Measurements from ENCODE around the gene PIK3C2A. TPM values are rescaled to one million over a fixed set of nuclear protein-coding genes. Genes with fewer than 3 reads are reported as not detected.

Gene PIK3C2A
- total RNA-seq, 1 donor from 2014 or later, result 19.3 TPM

DNA sequence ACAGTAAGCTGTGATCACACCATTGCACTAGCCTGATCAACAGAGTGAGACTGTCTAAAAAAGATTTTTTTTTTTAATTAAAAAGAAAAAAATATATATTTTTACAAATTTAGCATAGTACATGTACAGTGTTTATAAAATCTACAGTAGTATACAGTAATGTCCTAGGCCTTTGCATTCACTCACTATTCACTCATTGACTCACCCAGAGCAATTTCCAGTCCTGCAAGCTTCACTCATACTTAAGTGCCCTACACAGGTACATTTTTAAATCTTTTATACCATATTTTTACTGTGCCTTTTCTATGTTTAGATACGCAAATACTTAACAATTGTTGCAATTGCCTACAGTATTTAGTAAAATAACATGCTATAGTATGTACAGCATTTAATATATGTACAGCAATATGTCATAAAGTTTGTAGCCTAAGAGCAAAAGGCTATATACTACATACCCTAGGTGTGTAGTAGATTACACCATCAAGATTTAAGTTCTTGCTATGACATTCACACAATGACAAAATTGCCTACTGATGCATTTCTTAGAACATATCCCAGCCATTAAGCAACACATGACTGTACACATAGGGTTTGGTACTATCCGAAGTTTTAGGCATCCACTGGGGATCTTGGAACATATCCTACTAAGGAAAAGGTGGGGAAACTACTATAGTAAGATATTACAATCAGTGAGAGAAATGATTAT lies 22.8 kb downstream of the PIK3C2A start:
- Histone ChIP-seq H3K4me1 (ENCODE audit: control insufficient read depth in 3 of 3, insufficient read depth in 3 of 3, low read length in 3 of 3) (peaks cover 0 to 6% (median 0%) of the 10 kb centered on the region in 3 donors), H3K27ac (ENCODE audit: low read depth, low read length) (no peak overlapping the region), H3K9ac (ENCODE audit: low read depth in 1 of 3, low read length in 3 of 3) (no peak overlapping the region), H3K9me3 (ENCODE audit: control insufficient read depth in 3 of 3, low read length in 3 of 3) (no peaks in the 10 kb centered on the region), H3K27me3 (ENCODE audit: control insufficient read depth in 3 of 3, insufficient read depth in 3 of 3, low read length in 3 of 3) (no peaks in the 10 kb centered on the region), H3K36me3 (ENCODE audit: control insufficient read depth in 3 of 3, insufficient read depth in 3 of 3, low read length in 3 of 3) (no peaks in the 10 kb centered on the region), H3K4me3 (ENCODE audit: low read length in 3 of 3) (no peak overlapping the region)

GRCh38 chr11:17183836-17184235 lies 23.9 kb downstream of the PIK3C2A start:
- Histone ChIP-seq H3K4me3 (ENCODE audit: low read length in 3 of 3) (no peak overlapping the region), H3K27me3 (ENCODE audit: control insufficient read depth in 3 of 3, insufficient read depth in 3 of 3, low read length in 3 of 3) (no peaks in the 10 kb centered on the region), H3K27ac (ENCODE audit: low read depth, low read length) (no peak overlapping the region), H3K4me1 (ENCODE audit: control insufficient read depth in 3 of 3, insufficient read depth in 3 of 3, low read length in 3 of 3) (peaks cover 0 to 5% (median 0%) of the 10 kb centered on the region in 3 donors), H3K9ac (ENCODE audit: low read depth in 1 of 3, low read length in 3 of 3) (no peak overlapping the region), H3K9me3 (ENCODE audit: control insufficient read depth in 3 of 3, low read length in 3 of 3) (no peaks in the 10 kb centered on the region), H3K36me3 (ENCODE audit: control insufficient read depth in 3 of 3, insufficient read depth in 3 of 3, low read length in 3 of 3) (no peaks in the 10 kb centered on the region)

DNA sequence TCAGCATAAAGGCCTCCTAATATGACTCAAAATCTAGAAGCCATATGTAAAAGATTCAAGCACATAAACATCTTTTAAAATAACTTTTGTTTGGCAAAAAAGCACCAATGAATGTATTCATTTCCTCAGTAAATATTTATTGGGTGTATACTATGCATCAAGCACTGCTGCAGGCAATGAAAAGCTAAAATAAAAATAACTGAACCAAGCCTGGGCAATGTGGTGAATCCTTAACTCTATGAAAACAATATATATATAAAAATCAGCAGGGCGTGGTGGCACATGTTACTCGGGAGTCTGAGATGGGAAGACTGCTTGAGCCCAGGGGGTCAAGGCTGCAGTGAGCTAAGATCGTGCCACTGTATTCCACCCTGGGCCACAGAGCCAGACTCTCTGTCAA lies 27.8 kb downstream of the PIK3C2A start:
- Histone ChIP-seq H3K27ac (ENCODE audit: low read depth, low read length) (no peak overlapping the region), H3K4me3 (ENCODE audit: low read length in 3 of 3) (no peak overlapping the region), H3K9ac (ENCODE audit: low read depth in 1 of 3, low read length in 3 of 3) (no peak overlapping the region), H3K9me3 (ENCODE audit: control insufficient read depth in 3 of 3, low read length in 3 of 3) (no peaks in the 10 kb centered on the region), H3K36me3 (ENCODE audit: control insufficient read depth in 3 of 3, insufficient read depth in 3 of 3, low read length in 3 of 3) (no peaks in the 10 kb centered on the region), H3K27me3 (ENCODE audit: control insufficient read depth in 3 of 3, insufficient read depth in 3 of 3, low read length in 3 of 3) (no peaks in the 10 kb centered on the region), H3K4me1 (ENCODE audit: control insufficient read depth in 3 of 3, insufficient read depth in 3 of 3, low read length in 3 of 3) (no peaks in the 10 kb centered on the region)

DNA sequence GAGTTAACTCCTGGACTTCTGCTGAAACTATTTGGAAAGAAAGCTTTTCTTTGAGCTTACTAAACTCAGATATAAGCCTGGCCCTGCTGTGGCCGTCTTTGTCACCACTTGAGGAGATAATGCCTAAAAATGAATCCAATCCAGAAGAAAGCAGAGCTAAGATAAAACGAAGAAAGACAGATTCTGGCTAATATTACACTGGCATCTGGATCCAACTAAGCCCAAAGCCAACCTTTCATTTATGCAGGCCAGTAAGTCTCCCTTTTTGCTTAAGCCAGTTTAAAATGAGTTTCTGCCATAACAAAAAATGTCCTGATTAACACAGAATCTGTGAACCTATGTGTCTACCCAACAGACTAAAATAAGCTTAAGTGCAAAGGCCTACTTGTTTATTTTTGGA lies 34.5 kb downstream of the PIK3C2A start:
- Histone ChIP-seq H3K9ac (ENCODE audit: low read depth in 1 of 3, low read length in 3 of 3) (no peak overlapping the region), H3K27ac (ENCODE audit: low read depth, low read length) (no peak overlapping the region), H3K4me3 (ENCODE audit: low read length in 3 of 3) (no peak overlapping the region), H3K9me3 (ENCODE audit: control insufficient read depth in 3 of 3, low read length in 3 of 3) (no peaks in the 10 kb centered on the region), H3K27me3 (ENCODE audit: control insufficient read depth in 3 of 3, insufficient read depth in 3 of 3, low read length in 3 of 3) (no peaks in the 10 kb centered on the region), H3K4me1 (ENCODE audit: control insufficient read depth in 3 of 3, insufficient read depth in 3 of 3, low read length in 3 of 3) (no peaks in the 10 kb centered on the region), H3K36me3 (ENCODE audit: control insufficient read depth in 3 of 3, insufficient read depth in 3 of 3, low read length in 3 of 3) (peaks cover 0 to 7% (median 0%) of the 10 kb centered on the region in 3 donors)

- no peak overlapping the region for H3K27ac ChIP-seq (ENCODE audit: low read depth, low read length)
- H3K36me3 ChIP-seq (ENCODE audit: control insufficient read depth in 3 of 3, insufficient read depth in 3 of 3, low read length in 3 of 3), result peaks cover 0 to 7% (median 0%) of the 10 kb centered on the region in 3 donors
- H3K9me3 ChIP-seq (ENCODE audit: control insufficient read depth in 3 of 3, low read length in 3 of 3), result no peaks in the 10 kb centered on the region
- no peaks in the 10 kb centered on the region for H3K27me3 ChIP-seq (ENCODE audit: control insufficient read depth in 3 of 3, insufficient read depth in 3 of 3, low read length in 3 of 3)
- H3K4me3 ChIP-seq (ENCODE audit: low read length in 3 of 3), result no peak overlapping the region
- H3K4me1 ChIP-seq (ENCODE audit: control insufficient read depth in 3 of 3, insufficient read depth in 3 of 3, low read length in 3 of 3), result no peaks in the 10 kb centered on the region
- H3K9ac ChIP-seq (ENCODE audit: low read depth in 1 of 3, low read length in 3 of 3), result no peak overlapping the region
Observed at GRCh38 chr11:17171916-17172315, 35.9 kb downstream of the PIK3C2A start.

- peaks cover 0 to 7% (median 0%) of the 10 kb centered on the region in 3 donors for H3K36me3 ChIP-seq (ENCODE audit: control insufficient read depth in 3 of 3, insufficient read depth in 3 of 3, low read length in 3 of 3)
- H3K4me1 ChIP-seq (ENCODE audit: control insufficient read depth in 3 of 3, insufficient read depth in 3 of 3, low read length in 3 of 3), result no peaks in the 10 kb centered on the region
- no peaks in the 10 kb centered on the region for H3K9me3 ChIP-seq (ENCODE audit: control insufficient read depth in 3 of 3, low read length in 3 of 3)
- H3K4me3 ChIP-seq (ENCODE audit: low read length in 3 of 3), result no peak overlapping the region
- no peak overlapping the region for H3K9ac ChIP-seq (ENCODE audit: low read depth in 1 of 3, low read length in 3 of 3)
- no peaks in the 10 kb centered on the region for H3K27me3 ChIP-seq (ENCODE audit: control insufficient read depth in 3 of 3, insufficient read depth in 3 of 3, low read length in 3 of 3)
- no peak overlapping the region for H3K27ac ChIP-seq (ENCODE audit: low read depth, low read length)
Observed at GRCh38 chr11:17171343-17171742, 36.4 kb downstream of the PIK3C2A start.

GRCh38 chr11:17169876-17170275 lies 37.9 kb downstream of the PIK3C2A start:
- Histone ChIP-seq H3K4me1 (ENCODE audit: control insufficient read depth in 3 of 3, insufficient read depth in 3 of 3, low read length in 3 of 3) (peaks cover 0 to 6% (median 0%) of the 10 kb centered on the region in 3 donors), H3K9me3 (ENCODE audit: control insufficient read depth in 3 of 3, low read length in 3 of 3) (no peaks in the 10 kb centered on the region), H3K4me3 (ENCODE audit: low read length in 3 of 3) (no peak overlapping the region), H3K9ac (ENCODE audit: low read depth in 1 of 3, low read length in 3 of 3) (no peak overlapping the region), H3K36me3 (ENCODE audit: control insufficient read depth in 3 of 3, insufficient read depth in 3 of 3, low read length in 3 of 3) (peaks cover 0 to 7% (median 0%) of the 10 kb centered on the region in 3 donors), H3K27ac (ENCODE audit: low read depth, low read length) (no peak overlapping the region), H3K27me3 (ENCODE audit: control insufficient read depth in 3 of 3, insufficient read depth in 3 of 3, low read length in 3 of 3) (no peaks in the 10 kb centered on the region)

GRCh38 chr11:17165247-17165890 lies 42.4 kb downstream of the PIK3C2A start:
- Histone ChIP-seq H3K27me3 (ENCODE audit: control insufficient read depth in 3 of 3, insufficient read depth in 3 of 3, low read length in 3 of 3) (no peaks in the 10 kb centered on the region), H3K4me3 (ENCODE audit: low read length in 3 of 3) (no peak overlapping the region), H3K9ac (ENCODE audit: low read depth in 1 of 3, low read length in 3 of 3) (no peak overlapping the region), H3K9me3 (ENCODE audit: control insufficient read depth in 3 of 3, low read length in 3 of 3) (no peaks in the 10 kb centered on the region), H3K36me3 (ENCODE audit: control insufficient read depth in 3 of 3, insufficient read depth in 3 of 3, low read length in 3 of 3) (peaks cover 0 to 7% (median 0%) of the 10 kb centered on the region in 3 donors), H3K4me1 (ENCODE audit: control insufficient read depth in 3 of 3, insufficient read depth in 3 of 3, low read length in 3 of 3) (peaks cover 0 to 17% (median 15%) of the 10 kb centered on the region in 3 donors), H3K27ac (ENCODE audit: low read depth, low read length) (peak overlapping the region; percentile 3)

- Histone ChIP-seq H3K27ac (ENCODE audit: low read depth, low read length) (peak overlapping the region; percentile 3), H3K4me1 (ENCODE audit: control insufficient read depth in 3 of 3, insufficient read depth in 3 of 3, low read length in 3 of 3) (peaks cover 3 to 21% (median 19%) of the 10 kb centered on the region in 3 donors), H3K4me3 (ENCODE audit: low read length in 3 of 3) (no peak overlapping the region), H3K9me3 (ENCODE audit: control insufficient read depth in 3 of 3, low read length in 3 of 3) (no peaks in the 10 kb centered on the region), H3K27me3 (ENCODE audit: control insufficient read depth in 3 of 3, insufficient read depth in 3 of 3, low read length in 3 of 3) (no peaks in the 10 kb centered on the region), H3K9ac (ENCODE audit: low read depth in 1 of 3, low read length in 3 of 3) (no peak overlapping the region), H3K36me3 (ENCODE audit: control insufficient read depth in 3 of 3, insufficient read depth in 3 of 3, low read length in 3 of 3) (peaks cover 0 to 7% (median 0%) of the 10 kb centered on the region in 3 donors)
Observed at GRCh38 chr11:17164361-17165246, 43.2 kb downstream of the PIK3C2A start.
